ELF-1 (cell line): ENCODE results near the gene MGAT4A.
"Not testable (repeated sequence)": the region's sequence is repeated elsewhere in the genome, so short reads cannot be mapped to it uniquely, and the experiment has no call there.

Experiments used
- DNase-seq: peaks from one replicate; pipeline ENCODE4 v3.0.0-alpha.2; 2016; ENCODE audit warnings: low read depth, low spot score

MGAT4A gene

DNA sequence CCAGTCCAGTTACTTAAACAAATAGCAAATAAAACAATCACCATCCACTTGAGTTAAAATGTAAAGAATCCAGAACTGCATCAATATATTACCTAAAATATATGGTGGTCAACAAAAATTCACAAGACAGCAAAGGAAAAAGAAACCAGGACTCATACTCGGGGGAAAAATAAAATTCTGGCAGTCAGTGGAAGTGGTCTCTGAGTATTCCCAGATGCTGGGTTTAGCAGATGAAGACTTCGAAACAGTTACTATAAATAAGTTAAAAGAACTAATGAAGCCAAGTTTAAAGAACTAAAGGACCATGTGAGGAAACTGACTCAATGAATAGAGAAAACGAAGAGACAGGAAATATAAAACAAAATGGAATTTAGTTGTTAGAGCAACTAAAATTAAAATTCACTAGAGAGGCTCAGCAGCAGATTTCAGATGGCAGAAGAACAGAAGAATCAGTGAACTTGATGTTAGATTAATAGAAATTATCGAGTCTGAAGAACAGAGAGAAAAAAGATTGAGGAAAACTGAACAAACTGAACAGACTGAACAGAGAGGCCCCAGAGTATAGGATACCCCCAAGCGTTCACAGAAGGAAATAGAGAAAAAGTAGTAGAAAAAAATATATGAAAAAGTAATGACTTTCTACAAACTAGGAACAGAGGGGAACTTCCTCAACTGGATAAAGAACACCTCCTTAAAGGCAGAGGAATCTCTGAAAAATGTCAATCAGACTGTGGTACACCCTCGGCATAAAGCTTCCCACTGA is 27.9 kb downstream of the MGAT4A start:
- no peak for DNase-seq

DNA sequence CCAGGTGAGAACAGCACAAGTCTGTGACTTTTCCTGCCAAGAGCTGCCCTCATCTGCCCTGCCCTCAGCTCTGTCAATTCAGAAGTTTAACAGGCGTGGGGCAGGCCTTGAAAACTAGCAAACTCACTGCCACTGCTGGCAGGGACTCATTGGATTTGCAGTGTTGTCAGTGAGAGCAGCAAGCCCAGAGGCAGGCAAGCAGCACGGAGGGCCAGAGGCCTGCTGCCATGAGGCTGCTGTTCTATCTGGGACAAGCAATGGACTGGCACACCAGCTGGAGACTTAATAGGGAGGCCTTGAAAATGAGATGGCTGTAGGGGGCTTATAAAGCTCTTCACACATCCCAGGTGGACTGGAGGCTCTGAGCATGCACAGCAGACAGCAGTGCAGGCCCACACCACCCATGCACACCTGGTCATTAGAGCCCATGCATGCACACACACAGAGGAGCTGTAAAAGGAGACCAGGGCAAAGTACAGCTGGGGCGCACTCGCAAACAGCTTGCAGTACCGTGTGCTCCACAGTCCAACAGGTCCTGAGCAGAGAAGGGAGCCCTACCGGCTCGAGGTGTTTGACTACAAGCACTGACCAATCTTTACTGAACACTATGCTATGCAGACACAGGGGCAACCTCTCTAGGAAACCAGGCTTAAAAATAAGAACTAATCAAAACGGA is 28.7 kb downstream of the MGAT4A start:
- DNase-seq, result no peak

- no peak for DNase-seq
Measured at GRCh38 chr2:98701230-98701629, 29.7 kb downstream of the MGAT4A start.

DNA sequence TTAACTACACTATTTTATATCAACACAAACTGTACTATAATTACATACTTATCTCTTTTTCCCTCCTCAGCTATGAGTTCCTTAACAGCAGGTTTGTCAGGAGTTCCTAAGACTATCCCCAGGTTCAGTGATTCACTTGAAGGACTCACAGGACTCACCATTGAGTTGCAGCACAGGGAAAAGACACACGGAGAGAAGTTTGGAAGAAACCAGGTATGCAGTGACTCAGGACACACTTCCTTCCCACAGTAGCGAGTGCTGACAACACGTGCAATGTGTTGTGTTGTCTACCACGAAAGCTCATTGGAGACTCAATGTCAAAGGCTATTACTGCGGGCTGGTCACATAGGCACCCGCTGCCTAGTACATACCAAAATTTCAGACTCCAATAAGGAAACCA is 32.0 kb downstream of the MGAT4A start:
- no peak for DNase-seq

GRCh38 chr2:98697651-98698337 is 33.1 kb downstream of the MGAT4A start:
- DNase-seq, result no peak

- DNase-seq, result no peak
Measured at GRCh38 chr2:98696200-98696599, 34.7 kb downstream of the MGAT4A start.

DNA sequence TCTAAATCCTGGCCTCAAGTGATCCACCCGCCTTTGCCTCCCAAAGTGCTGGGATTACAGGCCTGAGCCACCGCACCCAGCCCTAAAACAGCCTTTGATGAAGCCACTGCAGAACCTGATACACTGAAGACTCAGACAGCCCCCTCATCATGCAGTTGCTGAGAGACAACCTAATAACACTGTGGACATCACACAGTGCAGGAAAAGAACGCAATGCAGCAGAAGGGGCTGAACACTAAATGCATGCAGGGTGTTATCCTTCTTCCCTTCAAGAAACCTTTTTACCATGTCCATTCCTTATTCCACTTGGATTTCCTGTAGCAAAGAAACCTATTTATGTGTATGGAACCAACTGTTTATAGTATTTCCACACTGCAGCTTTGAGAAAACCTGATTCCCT is 35.7 kb downstream of the MGAT4A start:
- no peak for DNase-seq

- no peak for DNase-seq
Measured at GRCh38 chr2:98693477-98693876, 37.5 kb downstream of the MGAT4A start.

DNA sequence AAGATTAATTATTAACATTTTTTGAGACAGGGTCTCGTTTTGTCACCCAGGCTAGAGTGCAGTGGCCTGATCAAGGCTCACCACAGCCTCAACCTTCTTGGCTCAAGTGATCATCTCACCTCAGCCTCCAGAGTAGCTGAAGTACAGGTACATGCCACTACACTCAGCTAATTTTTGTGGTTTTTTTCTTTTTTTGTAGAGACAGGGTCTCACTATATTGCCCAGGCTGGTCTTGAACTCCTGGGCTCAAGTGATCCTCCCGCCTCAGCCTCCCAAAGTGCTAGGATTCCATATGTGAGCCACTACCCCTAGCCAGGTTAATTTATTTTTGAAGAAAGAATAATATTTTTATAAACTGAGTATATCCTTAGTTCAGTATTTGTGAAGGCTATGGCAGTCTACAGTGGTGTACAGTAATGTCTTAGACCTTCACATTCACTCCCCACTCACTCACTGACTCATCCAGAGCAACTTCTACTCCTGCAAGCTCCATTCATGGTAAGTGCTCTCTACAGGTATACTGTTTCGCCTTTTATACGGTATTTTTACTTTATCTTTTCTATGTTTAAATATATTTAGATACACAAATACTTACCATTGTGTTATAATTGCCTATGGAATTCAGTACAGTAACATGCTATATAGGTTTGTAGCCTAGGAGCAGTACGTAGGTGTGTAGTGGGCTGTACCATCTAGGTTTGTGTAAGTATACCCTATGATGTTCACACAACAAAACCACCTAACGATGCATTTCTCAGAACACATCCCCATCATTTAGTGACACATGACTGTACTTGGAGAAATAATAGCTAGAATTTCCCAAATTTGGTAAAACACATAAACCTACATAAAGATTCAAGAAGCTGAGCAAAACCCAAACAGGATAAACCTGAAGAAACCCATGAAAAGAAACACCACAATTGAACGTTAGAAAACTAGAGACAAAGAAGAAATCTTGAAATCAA is 38.6 kb downstream of the MGAT4A start:
- no peak for DNase-seq

DNA sequence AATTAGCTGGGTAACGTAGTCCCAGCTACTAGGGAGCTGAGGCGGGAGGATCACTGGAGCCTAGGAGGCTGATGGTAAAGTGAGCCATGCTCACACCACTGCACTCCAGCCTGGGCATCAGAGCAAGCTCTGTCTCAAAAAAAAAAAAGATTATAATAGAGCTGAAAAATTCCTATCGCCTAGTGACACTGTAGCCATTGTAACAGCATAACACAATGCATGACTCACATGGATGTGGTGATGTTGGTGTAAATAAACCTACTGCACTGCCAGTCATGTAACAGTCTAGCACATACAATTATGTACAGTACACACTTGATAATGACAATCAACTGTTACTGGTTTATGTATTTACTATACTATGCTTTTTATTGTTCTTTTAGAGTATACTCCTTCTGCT is 39.6 kb downstream of the MGAT4A start:
- no peak for DNase-seq

DNA sequence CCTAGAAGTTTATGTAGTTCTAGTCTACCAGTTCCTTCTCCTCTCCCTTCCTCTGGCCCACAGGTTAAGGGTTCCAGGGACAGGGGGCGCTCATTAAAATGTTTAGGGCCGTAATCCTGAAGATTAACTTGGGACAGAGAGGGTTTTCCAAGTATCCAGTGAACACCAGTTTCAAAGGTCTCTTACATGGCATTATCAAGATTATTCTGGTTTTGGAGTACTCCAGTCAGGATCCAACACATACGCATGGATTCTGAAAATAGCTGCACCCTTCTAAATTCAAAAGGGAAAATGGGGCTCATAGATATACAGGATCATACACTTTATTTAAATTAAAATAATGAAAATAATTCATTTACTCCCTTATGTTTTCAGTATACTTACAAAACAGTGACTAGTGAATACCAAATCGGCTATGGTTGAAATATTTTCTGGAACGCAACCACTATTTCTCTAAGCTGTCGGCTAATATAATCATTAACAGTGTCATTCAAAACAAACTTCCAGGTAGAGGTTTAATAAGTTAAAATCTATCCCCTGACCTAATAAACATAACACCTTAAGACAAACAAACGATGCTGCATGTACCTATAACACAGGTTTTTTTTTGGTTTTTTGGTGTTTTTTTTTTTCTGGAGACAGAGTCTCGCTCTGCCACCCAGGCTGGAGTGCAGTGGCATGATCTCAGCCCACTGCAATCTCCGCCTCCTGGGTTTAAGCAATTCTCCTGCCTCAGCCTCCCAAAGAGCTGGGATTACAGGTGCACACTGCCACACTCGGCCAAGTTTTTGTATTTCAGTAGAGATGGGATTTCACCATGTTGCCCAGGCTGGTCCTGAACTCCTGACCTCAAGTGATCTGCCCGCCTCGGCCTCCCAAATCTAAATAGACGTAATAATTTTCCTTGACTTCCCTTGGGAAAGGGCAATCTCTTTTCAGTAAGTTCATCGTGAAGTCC is 44.7 kb downstream of the MGAT4A start:
- DNase-seq, result no peak

GRCh38 chr2:98683728-98684127 is 47.2 kb downstream of the MGAT4A start:
- DNase-seq, result no peak

DNA sequence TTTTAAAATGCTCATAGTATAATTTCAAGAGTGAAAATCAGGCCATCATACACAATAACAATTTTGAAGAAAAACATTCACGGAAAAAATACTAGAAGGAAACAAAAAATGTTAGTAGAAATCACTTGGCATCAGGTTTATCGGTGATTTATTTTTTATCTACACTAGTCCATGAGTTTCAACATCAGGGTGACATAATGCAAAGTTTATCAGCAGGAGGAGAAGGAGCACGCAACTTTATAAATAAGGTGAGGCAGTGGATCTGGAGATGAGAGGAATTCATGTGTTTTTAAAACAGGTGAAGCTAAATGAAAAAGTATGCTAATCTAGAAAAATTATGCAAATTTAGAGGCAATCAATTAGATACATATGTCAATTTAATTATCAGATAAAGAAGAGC is 54.2 kb downstream of the MGAT4A start:
- no peak for DNase-seq

DNA sequence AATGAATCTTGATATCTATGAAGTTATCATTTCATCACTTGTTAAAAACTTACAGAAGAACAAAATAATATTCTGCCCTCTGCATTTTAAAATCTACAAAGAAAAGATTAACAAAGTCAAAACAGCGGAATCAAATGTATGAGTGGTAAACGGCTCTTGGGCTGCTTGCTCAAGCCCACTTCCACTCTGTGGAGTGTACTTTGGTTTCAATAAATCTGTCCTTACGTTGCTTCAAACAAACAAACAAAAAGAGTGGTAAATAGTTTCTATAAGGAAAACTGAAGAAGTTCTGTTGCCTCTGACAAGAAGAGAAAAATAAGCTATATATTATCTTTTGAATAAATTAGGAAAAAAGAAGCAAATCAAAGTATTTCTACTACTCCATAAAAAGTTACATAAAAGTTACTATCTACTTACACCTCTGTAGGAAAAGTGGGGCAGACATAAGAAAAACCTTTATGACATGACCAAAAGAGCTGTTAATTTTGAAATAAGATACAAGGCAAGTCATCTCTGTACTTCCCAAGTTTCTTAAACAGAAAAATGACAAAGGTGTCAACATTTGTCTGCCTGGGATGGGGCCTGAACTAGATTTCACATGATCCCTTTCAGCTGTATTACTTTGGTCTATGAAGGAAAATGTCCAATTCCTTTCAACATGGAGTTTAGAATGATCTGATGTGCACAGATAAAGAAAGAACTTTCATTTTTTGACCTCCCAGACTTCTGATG is 56.5 kb downstream of the MGAT4A start:
- no peak for DNase-seq

DNA sequence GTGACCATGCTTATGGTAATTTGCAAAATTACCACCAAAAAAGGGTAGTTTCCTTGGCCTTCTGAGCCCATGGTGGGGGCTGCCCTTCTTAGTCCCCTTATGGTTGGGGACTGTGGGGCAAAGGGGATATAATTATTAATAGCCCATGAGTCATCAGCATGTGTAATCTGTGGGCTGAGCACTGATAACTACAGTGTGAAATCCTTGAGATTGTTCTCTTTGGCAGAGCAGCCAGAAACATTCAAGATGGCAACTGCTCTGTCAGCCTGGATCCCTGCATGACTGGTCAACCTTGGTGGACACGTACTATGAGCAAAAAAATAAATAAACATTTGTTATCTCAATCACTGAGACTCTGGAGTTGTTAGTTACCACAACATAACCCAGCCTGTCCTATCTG is 61.3 kb downstream of the MGAT4A start:
- no peak for DNase-seq

GRCh38 chr2:98665677-98666076 is 65.3 kb downstream of the MGAT4A start:
- DNase-seq, result no peak

DNA sequence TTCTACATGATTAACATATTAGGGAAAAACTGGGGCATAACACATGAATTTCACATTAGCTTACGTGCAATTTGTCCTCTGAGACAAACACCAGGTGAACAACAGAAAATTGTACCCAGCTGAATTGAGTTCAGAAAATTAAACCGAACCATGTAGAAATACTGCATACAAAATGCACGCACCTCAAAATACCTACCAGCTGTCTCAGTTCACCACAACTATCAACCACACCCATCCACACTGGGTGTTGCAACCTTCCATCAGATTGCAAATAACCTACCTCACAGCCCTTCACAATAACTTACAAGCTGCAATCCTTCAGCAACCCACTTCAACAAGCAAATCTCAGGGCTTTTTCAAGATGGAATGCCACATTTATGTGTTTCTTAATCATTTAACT is 66.6 kb downstream of the MGAT4A start:
- no peak for DNase-seq

DNA sequence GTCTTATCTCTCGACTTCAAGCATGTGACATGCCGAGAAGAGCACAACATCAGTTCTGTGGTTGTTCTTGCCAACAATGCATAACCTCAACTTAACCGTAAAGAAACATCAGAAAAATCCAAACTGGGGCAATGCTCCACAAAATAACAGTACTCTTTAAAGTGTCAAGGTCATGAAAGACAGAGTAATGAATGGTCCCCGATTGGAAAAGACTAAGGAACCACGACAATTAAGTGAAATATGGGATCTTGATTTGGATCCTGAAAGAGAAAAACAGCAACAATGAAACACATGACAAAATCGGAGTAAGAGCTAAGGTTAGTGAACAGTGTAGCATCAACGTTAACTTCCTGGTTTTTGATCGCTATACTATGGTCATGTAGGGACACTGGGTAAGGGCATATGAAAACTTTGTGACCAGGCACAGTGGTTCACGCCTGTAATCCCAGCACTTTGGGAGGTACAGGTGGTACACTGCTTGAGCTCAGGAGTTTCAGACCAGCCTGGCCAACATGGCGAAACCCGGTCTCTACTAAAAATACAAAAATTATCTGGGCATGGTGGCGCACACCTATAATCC is 67.3 kb downstream of the MGAT4A start:
- no peak for DNase-seq

- not testable (repeated sequence) for DNase-seq
Measured at GRCh38 chr2:98659491-98659840, 71.5 kb downstream of the MGAT4A start.
